Hippocampal formation (tissue), 2 donors: ENCODE results near the gene ERMP1.

Experiments
- DNase-seq, 2 donors: peaks; one replicate each; lab custom pipeline; 2025; lab: John Stamatoyannopoulos, UW

Gene ERMP1

DNA sequence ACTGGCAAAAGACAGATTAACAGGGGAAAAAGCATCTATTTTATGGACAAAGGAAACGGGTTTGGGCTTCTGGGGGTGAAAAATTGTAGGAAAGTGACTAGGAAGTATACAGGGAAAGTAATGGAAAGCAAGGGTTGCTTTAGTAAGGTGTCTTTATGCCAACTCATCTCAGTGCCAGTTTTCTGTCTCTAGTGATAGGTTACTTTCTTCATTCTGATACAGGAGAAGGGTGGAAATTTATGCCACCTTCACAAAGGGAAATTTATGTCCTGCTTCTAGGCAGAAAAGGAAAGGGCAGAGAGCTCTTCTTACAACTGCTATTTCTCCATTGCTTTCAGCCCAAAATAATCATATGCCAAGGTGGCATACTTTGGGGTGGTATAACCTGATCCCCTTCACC, 20.1 kb upstream of the ERMP1 start:
- no peak for DNase-seq

DNA sequence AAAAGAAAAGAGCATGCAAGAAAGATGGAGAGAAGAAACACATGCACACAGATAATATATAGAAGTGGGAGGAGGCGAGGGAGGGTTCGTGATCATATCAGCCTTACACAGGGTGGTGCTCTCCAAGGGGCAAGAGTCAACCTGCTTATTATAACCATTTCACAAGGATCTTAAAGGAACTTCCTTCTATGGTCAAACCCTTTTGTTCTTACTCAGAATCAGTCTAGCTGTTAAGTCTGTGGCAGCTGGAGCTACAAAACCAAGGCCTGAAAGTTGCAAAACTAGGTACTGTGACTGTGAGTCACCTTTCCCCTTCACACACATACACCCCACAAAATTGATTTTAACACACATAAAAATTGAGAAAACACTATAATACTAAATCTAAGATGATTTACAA, 18.5 kb upstream of the ERMP1 start:
- no peak for DNase-seq

DNA sequence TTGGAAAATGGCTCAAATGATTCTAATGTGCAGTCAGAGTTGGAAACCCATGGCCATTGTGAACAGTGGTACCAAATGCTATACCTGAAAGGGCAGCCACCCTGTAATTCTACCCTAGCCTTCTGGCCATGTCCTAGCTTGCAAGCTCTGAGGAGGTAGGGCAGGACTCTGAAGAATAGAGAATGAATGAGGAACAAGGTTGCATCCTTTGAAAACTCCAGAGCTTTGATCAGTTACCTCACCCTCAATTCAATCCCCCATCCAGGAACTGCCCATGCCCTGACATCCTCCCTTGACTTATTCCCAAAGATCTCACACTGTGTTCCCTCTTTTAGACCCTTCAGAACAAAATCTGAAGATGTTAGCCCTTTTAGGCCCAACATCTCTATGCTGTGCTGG, 17.8 kb upstream of the ERMP1 start:
- DNase-seq = no peak

DNA sequence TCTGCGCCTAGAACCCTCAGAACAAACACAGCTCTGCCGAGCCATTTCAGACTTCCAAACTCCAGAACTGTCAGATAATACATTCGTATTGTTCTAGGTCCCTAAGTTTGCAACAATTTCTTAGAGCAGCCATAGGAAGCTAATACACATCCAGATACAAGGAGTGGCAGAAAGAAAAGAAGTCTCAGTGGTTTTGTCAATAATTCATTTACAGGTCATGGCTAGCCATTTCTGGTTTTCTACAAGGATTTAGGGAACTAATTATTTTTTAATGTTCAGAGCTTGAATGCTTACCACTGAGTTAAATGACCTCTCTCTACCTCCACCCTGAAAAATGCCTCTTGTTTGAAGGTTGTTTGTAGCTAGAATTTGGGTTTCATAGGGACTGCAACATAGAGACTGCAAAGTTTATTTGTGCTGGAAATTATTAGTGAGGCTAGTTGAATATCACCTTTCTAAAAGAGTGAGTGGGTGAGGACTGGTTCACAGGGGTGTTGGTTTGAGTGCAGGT, 15.5 kb upstream of the ERMP1 start:
- DNase-seq = no peak

DNA sequence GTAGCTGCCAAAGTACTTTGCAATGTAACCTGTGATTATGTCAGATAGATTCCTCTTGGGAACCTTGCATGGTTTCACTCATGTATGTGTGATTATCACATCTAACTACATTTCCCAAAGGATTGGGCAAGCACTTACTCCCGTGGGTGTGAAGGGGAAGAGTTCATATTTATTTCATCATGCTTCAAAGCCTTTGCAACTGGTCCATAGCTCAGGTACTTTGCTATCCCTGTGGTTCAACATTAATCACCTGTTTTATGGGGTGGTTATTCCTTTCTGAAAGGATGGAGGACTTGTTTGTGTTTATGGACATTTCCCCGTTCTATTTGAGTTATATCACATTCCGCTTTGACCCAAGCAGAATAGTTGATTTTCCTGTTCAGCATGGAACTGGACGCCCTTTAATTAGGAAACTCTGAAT, 13.6 kb upstream of the ERMP1 start:
- DNase-seq = no peak

DNA sequence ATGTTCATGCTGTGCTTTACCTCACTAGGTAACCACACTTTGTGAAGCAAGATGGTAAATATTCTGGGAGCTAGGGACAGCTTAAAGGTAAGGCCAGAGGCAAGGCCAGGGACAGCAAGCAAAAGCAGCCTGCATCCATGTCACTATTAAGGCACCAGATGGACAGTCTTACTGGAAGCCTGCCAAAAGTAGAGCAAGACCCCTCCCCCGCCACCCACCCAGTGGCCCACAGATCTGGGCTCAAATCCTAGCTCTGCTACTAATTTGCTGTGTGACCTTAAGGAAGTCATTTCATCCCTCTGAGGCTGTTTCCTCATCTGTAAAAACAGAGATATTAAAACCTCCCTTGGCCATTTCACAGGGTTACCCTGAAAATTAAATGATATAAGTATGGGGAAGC, 13.2 kb upstream of the ERMP1 start:
- DNase-seq = no peak

DNA sequence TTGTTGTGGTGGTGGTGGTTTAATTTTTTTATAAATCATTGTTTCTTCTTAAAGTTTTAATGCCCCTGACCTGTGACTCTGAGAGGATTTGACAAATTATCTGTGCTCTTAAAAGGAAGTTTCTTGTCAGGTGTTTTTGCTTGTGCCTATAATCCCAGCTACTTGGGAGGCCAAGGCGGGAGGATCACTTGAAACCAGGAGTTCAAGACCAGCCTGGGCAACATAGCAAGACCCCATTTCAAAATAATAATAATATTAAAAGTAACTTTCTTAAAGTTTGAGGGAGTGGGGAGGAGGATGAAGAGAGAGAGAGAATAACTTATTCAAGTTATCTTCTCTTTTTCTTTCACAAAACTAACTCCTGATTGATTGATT, 12.2 kb upstream of the ERMP1 start:
- no peak for DNase-seq

DNA sequence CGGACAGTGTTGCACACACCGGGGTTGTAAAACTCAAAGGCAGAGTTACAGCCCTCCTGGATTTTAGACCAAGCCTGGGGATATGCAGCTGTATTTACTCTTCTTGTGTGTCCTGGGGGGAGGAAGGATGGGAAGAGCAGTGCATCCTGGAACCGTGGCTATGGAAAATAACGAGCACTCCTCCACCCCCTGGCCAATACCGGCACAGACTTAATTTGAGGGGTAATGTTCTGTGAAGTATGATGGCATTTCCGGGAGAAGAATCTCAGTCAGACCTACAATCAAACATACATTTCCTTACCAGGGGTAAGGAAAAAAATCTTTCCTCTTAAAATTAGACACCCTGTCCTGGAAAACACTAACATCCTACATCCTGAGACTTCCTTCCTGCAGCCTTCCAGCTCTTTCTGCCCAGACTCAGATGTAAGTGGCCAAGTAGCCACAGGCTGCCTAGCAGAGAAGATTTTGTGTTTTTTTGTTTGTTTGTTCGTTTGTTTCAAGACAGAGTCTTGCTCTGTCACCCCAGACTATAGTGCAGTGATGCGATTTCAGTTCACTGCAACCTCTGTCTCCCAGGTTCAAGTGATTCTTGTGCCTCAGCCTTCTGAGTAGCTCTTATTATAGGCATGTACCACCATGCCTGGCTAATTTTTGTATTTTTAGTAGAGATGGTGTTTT, 11.0 kb upstream of the ERMP1 start:
- DNase-seq = no peak

DNA sequence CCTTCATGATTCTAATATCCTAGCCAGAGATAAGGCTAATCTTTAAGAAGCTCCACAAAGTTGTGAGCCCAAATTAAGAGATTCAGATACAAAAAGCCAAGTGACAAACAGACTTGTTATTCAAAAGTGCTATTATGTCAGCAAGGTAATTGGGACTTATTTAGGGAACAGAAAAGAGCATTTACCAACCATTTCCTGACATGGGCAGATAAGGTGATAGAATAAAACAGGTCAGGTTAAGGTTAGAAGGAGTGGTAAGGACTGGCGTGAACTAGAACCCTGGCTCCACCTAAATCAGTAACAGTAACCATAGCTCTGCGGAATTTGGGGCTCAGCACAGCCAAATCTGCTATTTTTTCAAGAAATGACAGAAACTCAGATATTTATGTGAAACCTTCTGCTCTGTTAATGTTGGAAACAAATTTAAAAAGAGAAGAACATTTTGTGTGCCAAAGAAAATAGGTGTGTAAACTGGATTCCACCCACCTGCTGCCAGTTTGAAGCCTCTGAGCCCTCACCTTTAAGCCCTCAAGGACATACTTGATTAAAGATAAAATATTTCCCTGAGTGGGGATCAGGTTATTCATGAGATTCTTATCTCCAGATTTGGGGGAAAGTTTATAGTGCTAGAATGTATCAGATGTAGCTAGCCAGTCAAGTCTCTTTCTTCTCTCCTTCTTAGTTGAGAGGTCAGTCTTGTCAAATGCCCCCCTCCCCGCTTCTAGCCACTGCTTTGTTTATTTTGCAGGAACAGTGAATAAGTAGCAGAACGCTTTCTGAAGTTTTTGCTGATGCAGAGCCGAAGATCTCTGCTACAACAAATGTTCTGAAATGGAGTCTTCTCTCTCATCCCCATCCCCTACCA, 10.2 kb upstream of the ERMP1 start:
- no peak for DNase-seq

DNA sequence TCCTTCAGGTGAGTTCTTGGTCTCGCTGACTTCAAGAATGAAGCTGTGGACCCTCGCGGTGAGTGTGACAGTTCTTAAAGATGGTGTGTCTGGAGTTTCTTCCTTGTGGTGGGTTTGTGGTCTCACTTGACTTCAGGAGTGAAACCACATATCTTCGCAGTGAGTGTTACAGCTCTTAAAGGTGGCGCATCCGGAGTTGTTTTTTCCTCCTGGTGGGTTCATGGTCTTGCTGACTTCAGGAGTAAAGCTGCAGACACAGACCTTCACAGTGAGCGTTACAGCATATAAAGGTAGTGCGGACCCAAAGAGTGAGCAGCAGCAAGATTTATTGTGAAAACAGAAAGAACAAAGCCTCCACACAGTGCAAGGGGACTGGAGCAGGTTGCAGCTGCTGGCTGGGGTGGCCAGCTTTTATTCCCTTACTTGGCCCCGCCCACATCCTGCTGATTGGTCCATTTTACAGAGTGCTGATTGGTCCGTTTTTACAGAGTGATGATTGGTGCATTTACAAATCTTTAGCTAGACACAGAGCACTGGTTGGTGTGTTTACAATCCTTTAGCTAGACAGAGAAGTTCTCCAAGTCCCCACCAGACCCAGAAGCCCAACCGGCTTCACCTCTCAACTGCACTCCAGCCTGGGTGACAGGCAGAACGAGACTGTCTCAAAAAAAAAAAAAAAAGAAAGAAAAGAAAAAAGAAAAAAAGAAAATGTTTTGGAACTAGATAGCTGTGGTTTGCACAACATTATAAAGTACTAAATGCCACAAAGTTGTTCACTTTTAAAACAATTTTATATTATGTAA, 9.1 kb upstream of the ERMP1 start:
- no peak for DNase-seq

DNA sequence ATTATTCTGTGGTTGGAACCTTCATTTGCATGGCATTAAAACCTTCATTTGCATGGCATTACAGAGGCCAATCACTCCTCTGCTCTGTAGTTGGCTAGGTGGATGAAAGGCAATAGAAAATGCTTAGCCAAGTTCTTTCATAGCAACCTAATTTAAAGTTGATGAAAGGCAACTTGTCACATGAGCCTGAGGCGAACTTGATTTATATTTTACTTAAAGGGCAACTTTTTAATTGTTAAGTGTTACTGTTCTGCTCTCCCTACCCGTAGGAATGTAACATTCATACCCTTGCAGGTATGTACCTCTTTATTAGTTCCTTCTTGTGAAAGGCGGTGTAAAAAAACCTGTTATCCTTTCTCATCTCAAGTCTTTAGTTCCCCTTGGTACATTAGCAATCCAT, 7.9 kb upstream of the ERMP1 start:
- DNase-seq = no peak

DNA sequence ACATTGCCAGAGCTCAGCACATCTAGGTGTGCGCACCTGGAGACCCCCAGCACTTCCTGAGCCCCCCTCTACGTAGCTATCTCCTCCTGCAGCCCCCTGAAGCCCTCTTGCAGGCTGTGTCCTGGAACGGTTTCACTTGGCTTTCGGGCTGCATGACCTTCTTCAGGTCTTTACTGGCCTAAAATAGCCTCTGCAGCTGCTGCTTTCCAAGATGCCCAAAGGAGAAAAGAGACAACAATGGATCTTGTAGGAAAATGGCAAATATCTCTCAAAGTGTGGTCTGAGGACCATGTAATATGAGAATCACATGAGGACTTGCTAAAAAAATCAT, 6.6 kb upstream of the ERMP1 start:
- DNase-seq = no peak

DNA sequence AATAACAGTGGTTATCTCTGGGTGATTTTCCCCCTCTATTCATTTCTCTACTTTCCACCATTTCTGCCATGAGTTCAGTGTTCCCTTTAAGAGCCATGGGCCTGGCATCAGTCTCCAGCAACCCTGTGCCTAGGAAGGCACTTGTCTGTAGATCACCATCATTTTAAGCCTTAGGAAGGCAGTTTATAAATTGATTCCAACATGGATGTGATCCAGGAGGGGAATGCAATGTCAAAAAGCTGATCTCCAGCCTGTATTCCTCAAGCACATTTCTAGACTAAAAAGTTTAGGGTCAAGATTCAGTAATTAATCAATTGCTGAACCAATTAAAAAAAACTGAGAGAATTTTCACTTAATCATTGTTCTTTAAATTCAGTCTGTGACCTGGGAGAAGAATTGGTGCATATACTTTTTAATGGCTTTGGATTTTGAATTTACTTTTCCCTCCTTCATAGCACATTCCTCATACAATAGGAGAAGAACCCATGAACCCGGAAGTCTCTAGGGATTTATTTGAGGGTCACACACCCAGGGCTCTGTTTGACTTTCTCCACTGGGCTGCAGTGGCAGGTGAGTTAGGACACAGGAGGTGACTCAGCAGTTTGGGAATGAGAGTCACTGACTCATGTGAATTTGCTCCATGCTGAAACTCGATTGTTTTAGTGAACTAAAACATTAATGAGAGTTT, 6.1 kb upstream of the ERMP1 start:
- no peak for DNase-seq

DNA sequence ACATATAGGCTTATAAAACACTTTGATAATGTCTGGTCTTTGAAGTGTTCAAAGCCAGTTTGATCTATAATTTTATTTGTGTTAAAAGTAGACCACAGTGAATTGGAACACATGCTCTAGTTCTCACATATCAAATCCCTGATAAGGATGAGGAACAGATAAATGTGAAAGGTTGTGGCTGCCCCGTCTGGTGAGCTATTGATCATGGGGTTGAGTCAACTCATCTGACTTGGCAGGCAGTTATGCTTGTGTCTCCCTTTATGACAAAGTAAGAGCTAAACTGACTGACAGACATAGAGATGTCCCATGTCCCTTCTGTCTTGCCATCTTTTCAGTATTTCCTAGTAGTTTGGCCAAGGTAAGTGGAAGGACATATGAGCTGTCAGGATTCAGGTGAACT, 2.9 kb upstream of the ERMP1 start:
- no peak for DNase-seq

DNA sequence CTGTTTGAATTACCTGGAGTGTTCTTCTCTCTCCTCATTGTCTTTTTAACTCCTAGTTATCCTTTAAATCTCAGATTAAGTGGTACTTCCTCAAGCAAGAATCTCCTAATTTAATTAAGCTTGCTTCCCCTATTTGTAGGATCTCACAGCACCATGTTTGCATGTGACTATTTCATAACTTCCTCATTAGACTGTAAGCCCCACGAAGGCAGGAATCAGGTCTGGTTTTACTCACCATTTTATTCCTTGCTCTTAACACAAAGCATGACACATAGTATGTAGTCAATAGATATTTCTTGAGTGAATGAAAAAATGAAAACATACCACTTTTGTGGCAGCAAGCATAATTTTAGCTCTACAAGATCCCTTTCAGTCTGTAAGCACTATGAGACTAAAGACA, 1.3 kb upstream of the ERMP1 start:
- no peak for DNase-seq

DNA sequence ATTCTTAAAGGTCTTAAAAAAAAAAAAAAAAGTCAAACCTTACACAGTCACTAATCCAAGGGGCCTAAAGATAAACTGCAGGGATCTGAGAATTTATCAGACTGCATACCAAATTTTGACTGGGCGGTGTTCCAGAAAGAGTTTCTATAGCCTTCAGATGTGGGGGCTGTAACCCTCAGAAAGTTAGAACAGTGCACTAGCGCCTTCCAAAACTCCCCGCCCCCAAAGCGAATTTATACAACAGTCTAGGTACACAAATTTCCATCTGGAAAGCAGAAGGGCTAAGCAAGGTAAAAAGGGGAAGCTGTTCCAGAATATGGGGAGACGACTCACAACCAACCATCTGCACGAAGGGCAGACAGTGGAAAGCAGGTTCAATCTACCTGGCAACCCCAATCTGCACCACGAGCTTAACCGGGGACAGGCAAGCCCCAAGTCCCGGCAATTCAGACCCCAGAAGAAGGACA, 813 bp downstream of the ERMP1 start:
- DNase-seq = no peak

DNA sequence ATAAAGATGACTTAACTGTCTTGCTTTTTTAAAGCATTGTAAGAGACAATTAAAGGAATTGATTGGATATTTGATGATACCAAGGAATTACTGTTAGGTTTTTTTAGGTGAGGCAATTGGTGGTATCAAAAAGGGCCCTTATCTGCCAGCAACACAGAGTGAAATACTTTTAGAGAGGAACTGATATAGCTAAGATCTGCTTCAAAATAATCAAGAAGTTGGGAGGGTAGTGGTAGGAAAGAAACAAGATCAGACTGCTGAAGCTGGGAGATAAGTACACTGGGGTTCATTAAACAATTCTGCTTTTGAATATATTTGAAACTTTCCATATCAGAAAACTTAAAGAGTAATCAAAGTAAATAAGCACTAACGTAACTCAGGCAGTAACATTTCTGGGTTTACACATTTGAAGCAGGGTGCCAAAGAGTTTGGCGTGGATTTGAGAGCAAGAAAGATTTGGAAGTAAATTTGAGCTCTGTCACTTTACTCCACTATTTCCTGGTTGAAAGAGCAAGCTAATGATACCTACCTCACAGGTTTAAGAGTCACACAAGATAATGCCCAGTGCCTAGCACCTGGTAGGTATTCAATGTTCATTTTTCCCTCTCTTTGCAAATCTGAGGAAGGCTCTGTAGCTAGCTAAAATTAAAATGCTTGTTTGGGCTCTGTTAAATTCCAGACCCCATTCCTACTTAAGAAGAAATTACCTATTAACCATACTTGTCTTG, 6.9 kb downstream of the ERMP1 start:
- DNase-seq = no peak

DNA sequence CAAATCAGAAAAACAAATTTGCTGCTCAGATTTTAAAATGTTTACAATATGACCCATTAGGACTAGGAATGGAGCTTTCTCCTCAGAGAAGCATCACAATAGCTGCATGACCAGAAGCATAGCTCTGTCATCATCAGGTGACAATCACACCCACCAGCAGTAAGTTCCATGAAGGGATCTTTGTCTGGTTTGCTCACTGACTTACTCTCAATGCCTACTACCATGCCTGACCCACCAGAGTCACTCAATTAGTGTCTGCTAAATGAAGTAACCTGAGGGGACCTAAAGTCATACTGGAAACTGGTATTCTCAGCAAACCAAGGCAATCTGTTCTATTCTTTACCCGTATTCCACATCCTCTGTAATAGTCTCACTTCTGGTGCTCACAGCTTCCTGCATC, 7.7 kb downstream of the ERMP1 start:
- DNase-seq = peak in 1 of 2 donors; percentile 1

DNA sequence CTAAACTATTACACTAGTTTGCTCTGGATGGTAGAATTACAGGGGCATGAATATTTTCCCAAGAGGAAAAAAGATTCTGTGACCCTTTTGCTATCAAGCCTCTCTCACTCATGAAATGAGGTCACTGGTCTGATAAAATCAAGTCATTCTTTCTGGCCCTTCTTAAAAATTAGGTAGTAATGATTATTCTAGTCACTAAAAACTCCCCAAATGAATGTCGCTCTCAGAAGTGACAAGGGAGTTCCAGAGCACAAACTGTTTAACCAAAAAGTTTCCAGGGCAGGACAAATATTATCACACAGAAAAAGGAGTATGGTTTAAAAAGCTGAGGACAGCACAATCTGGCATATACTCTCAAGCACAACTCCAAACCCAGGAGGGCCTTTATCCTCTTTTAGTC, 12.5 kb downstream of the ERMP1 start:
- no peak for DNase-seq

DNA sequence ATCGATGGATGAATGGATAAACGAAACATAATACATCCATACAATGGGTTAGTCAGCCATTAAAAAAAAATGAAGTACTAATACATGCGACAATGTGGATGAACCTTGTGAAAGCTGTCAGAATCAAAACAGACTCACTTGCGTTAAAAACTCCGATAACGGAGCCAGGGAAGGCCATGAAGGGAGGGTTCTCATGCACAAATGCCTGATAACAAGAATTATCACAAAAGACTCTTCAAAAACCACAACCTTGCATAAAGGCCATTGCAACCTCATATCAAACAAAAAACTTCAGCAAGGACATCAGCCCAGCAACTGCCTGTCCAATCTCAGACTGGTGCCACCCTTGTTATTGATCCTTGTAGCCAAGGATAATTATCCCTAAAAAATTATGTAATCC, 13.7 kb downstream of the ERMP1 start:
- DNase-seq = no peak

DNA sequence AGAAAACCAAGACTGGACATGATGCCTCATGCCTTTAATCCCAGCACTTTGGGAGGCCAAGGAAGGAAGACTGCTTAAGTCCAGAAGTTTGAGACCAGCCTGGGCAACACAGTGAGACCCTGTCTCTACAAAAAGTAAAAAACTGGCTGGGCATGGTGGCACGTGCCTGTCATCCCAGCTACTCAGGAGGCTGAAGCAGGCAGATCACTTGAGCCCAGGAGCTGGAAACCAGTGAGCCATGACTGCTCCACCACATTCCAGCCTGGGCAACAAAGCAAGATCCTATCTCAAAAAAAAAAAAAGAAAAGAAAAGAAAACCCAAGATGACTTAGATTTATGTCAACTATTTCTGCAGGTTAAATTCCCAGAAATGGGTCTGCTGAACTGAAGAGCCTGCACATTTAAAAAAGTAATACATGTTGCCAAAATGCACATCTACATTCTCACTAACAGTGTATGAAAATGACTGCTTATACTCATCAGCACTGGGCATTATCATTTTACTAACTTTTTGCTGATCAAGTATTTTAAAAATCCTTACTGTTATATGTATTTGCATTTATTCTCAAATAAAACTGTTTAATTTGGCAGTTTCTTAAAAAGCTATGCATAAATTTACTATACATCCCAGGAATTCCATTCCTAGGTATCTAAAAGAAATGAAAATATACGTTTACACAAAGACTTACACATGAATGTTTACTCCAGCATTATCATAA, 14.3 kb downstream of the ERMP1 start:
- no peak for DNase-seq
